HFF-Myc (cell line): ENCODE data around the gene RTL5.

ENCODE experiments used
- DNase-seq: peaks from one replicate; pipeline ENCODE4 v3.0.0-alpha.2; 2011; ENCODE audit warnings: low read depth; ENCODE audit errors: extremely low read depth
- H3K4me3 ChIP-seq: replicated peaks from 2 replicates; pipeline ENCODE4 v1.5.1; 2011; ENCODE audit warnings: low read depth, mild to moderate bottlenecking, control low read depth, low read length
- CTCF ChIP-seq: IDR thresholded peaks from 2 replicates; pipeline ENCODE4 v1.5.1; 2012; ENCODE audit warnings: mild to moderate bottlenecking, low read depth, low read length, control low read depth; ENCODE audit errors: missing control alignments

Gene RTL5

GRCh38 chrX:72126048-72126415 lies 5.7 kb downstream of the RTL5 start:
- no peak for DNase-seq
- no peak for TF ChIP-seq CTCF
- H3K4me3 ChIP-seq: no peak overlapping the region

GRCh38 chrX:72125331-72126047 lies 6.2 kb downstream of the RTL5 start:
- DNase-seq: no peak
- no peak overlapping the region for H3K4me3 ChIP-seq
- TF ChIP-seq CTCF: no peak

GRCh38 chrX:72124540-72125201 lies 7.0 kb downstream of the RTL5 start:
- H3K4me3 ChIP-seq: no peak overlapping the region
- no peak for DNase-seq
- TF ChIP-seq CTCF: no peak

GRCh38 chrX:72123471-72124185 lies 8.1 kb downstream of the RTL5 start:
- no peak overlapping the region for H3K4me3 ChIP-seq
- DNase-seq: no peak

GRCh38 chrX:72122621-72123337 lies 8.9 kb downstream of the RTL5 start:
- H3K4me3 ChIP-seq: no peak overlapping the region
- TF ChIP-seq CTCF: no peak
- DNase-seq: no peak

More at GRCh38 chrX:72123471-72124185, 8.1 kb downstream of the RTL5 start:
- no peak for TF ChIP-seq CTCF

GRCh38 chrX:72121383-72121782 lies 10.3 kb downstream of the RTL5 start:
- DNase-seq: peak; percentile 43
- TF ChIP-seq CTCF: no peak
- no peak overlapping the region for H3K4me3 ChIP-seq
